Skin epidermis (tissue), 12 donors: ENCODE results near the gene ADRM1.

ENCODE experiments used
- H3K27ac ChIP-seq, 21 experiments: fragments of 200-600 bp; sonication (generic) in 11 of 21; one replicate each; pipeline ENCODE4 v1.5.0; 2020; ENCODE audit warnings: mild to moderate bottlenecking in 3 of 21, inconsistent platforms in 2 of 21, moderate library complexity in 2 of 21
- H3K4me3 ChIP-seq, 7 experiments: fragments of 200-600 bp; sonication (generic) in 2 of 7; one replicate each; pipeline ENCODE4 v1.5.0; 2020; ENCODE audit warnings: inconsistent platforms in 2 of 7, mild to moderate bottlenecking in 2 of 7, moderate library complexity in 1 of 7

Gene ADRM1

GRCh38 chr20:62332989-62333819 is 30.4 kb downstream of the ADRM1 start:
- Histone ChIP-seq H3K4me3 (no peak overlapping the region), H3K27ac (no peak overlapping the region)

GRCh38 chr20:62333820-62334595 is 31.2 kb downstream of the ADRM1 start:
- Histone ChIP-seq H3K27ac (no peak overlapping the region), H3K4me3 (no peak overlapping the region)

DNA sequence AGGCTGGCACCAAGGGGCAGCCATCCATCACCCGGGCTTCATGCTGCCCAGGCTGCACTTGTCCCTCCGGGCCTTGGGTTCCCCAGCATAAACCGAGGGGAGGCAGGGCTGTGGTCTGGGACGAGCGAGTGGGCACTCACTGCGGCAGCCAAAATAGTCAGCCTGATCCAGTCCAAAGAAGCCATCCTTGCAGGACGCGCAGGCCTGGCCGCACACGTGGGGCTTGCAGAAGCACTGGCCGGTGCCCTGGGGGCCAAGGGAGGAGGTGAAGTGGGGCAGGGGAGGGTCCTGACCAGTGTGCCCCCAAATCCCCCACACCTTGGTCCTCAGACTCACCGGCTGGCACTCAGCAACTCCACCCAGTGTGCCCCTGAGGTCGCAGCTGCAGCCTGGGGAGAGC is 32.1 kb downstream of the ADRM1 start:
- Histone ChIP-seq H3K4me3 (no peak overlapping the region), H3K27ac (no peak overlapping the region)

DNA sequence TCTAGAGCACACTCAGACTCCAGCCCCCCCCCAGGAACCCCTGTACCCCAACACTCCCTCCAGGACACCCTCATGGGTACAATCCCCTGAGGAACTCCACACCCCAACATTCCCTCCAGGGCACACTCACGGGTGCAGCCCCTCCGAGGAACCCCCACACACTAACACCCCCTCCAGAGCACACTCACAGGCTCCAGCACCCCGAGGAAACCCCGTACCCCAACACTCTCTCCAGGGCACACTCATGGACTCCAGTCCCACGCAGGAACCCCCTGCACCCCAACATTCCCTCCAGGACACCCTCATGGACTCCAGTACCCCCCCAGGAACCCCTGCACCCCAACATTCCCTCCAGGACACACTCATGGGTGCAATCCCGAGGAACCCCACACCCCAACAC is 32.7 kb downstream of the ADRM1 start:
- no peak overlapping the region for H3K4me3 ChIP-seq
- no peak overlapping the region for H3K27ac ChIP-seq

DNA sequence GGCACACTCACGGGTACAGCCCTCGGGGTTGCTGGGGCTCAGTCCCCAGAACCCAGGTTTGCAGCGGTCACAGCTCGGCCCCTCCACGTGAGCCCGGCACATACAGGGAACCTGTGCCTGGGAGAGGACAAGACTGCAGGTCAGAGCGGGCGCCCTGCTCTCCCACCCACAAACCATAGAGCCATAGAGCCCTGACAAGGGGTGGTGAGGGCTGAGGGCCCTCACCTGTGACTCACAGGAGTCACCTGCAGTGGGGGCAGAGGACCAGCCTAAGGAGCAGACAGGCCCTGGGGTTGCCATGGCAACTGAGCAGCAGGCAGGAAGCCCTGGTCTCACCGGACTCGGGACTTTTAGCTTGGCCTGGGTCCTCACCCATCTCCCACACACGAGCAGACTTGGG is 33.5 kb downstream of the ADRM1 start:
- H3K4me3 ChIP-seq = no peak overlapping the region
- peak overlapping the region in 1 of 21 experiments; percentile 24 for H3K27ac ChIP-seq

DNA sequence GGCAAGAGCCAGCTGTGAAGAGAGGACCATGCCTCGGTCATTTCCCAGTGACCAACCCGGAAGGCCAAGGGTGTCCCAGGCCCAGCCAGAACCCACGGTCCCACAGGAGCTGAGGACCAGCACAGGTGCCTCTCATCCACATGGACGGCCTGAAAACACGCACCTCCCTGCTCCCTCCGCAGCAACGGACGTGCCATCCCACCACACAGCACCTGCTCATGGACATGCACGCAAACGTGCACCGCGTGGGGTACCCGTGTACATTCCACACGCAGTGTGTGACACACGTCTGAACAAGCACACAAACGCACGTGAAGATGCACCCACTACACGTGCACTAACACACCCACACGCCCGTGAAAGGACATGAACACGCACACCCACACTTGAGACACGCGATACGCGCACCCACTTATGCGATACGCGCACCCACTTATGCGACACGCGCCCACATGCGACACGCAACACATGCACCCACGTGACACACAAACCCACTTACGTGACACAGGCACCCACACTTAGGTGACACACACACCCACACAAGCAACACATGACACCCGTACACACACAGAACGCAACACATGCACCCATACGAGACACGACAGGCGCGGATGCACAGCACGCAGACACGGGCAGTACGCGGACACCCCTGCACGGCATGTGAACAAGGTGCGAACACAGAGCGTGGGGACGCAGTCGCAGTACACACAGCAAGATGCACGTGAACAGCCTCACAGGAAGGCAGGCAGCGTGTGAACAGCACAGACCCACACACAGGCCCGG is 34.2 kb downstream of the ADRM1 start:
- Histone ChIP-seq H3K27ac (peak overlapping the region in 1 of 21 experiments; percentile 24), H3K4me3 (no peak overlapping the region)

- peak overlapping the region in 1 of 21 experiments; percentile 52 for H3K27ac ChIP-seq
- no peak overlapping the region for H3K4me3 ChIP-seq
These were observed 34.9 kb downstream of the ADRM1 start for GRCh38 chr20:62337558-62338293.

DNA sequence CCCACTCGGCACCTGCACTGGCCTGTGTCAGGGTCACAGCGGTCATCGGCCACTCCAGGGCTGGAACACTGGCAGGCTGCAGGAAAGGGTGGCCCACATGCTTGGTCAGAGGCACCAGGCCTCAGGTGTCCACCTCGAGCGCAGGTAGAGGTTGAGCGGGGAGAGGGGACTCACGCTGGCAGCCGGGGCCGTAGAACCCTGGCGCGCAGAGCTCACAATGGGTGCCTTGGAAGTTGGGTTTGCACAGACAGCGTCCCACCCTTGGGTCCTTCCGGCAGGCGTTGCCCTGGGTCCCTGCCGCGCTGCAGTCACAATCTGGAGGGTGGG is 35.5 kb downstream of the ADRM1 start:
- H3K4me3 ChIP-seq = no peak overlapping the region
- peak overlapping the region in 1 of 21 experiments; percentile 52 for H3K27ac ChIP-seq

GRCh38 chr20:62339647-62340062 is 36.9 kb downstream of the ADRM1 start:
- Histone ChIP-seq H3K4me3 (no peak overlapping the region), H3K27ac (peak overlapping the region in 1 of 21 experiments; percentile 10)

GRCh38 chr20:62342910-62343309 is 40.1 kb downstream of the ADRM1 start:
- Histone ChIP-seq H3K27ac (no peak overlapping the region), H3K4me3 (no peak overlapping the region)

GRCh38 chr20:62344092-62344491 is 41.3 kb downstream of the ADRM1 start:
- H3K27ac ChIP-seq = no peak overlapping the region

GRCh38 chr20:62344782-62345181 is 42.0 kb downstream of the ADRM1 start:
- Histone ChIP-seq H3K4me3 (no peak overlapping the region), H3K27ac (no peak overlapping the region)

More at GRCh38 chr20:62344092-62344491, 41.3 kb downstream of the ADRM1 start:
- no peak overlapping the region for H3K4me3 ChIP-seq

DNA sequence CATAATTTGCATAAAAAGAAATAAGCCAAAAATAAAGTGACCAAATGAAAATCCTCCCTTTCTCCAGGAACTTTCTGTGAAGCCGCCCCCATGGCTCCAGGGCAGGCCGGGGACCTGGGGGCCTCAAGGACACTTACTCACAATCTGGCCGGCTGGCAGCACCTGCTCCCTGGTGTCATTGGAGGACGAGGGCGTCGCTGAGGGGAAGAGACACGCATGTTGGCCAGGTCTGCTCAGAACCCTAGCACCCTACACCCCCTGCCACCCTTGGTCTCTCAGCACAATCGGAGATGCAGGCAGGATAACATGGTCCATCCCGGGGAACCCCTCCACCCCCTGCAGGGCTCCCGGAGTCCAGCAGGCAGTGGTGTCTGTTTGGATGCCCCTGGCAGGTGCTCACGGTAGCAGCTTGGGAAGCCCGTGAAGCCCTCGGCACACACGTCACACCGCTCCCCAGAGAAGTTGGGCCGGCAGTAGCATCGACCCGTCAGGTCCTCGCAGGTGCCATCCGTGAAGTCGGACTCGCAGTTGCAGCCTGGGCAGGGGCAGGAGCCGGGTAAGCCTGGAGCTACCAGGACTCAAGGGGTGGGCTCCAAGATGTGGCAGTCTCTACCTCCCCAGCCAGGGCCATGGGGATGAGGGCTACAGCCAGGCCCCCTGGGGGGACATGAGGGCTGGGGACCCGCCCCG is 43.0 kb downstream of the ADRM1 start:
- Histone ChIP-seq H3K27ac (peak overlapping the region in 1 of 21 experiments; percentile 7), H3K4me3 (no peak overlapping the region)

- Histone ChIP-seq H3K4me3 (no peak overlapping the region), H3K27ac (peak overlapping the region in 2 of 21 experiments; percentile 7 to 16)
These were observed 43.8 kb downstream of the ADRM1 start for GRCh38 chr20:62346398-62347150.

GRCh38 chr20:62347151-62347404 is 44.3 kb downstream of the ADRM1 start:
- Histone ChIP-seq H3K4me3 (no peak overlapping the region), H3K27ac (no peak overlapping the region)

DNA sequence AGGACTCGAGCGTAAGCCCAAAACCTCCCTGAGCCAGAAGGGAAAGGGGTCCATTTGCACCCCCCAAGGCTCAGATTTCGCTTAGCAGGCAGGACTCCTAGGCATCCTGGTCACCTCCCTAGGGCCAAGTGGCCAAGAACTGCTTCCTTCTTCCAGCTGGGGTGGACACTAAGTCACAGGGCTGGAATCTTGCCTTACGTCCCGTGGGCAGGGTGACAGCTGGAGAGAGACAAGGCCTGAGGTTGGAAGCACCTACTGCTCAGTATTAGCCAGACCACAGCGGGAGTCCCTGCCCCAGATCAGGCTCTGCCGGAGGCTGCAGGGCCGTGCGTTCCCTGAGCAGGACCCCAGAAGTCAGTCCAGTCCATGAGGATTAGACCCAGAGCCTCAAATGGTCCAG is 44.6 kb downstream of the ADRM1 start:
- Histone ChIP-seq H3K4me3 (no peak overlapping the region), H3K27ac (no peak overlapping the region)

DNA sequence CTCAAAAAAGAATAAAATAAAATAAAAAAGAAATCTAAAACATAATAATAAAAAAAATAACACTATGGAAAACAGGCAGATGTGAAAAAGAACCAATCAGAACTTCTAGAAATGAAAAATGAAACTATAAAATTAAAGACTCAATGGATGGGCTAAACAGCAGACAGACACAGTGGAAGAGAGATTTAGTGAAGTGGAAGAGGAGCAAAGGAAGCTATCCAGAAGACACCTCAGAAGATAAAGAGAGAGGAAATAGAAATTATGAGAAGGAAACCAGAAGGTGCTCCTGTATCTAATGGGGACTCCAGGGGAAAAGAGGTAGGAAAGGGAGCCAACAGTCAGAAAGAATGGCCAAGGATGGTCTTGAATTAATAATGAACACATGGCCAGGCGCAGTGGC is 45.8 kb downstream of the ADRM1 start:
- Histone ChIP-seq H3K4me3 (no peak overlapping the region), H3K27ac (no peak overlapping the region)

GRCh38 chr20:62349556-62350097 is 46.8 kb downstream of the ADRM1 start:
- Histone ChIP-seq H3K4me3 (no peak overlapping the region), H3K27ac (peak overlapping the region in 4 of 21 experiments; percentile 70 to 77 (median 72))
